HG03097 (cell line): Measurements from ENCODE around the gene EPB41L4B.
A peak's percentile ranks its signal among the peaks of the same experiment; 100 is the strongest.
"Not testable (repeated sequence)": the region's sequence is repeated elsewhere in the genome, so short reads cannot be mapped to it uniquely, and the experiment has no call there.

Experiments used
- ATAC-seq: cut with Tn5 transposase; IDR thresholded peaks from one replicate; pipeline ENCODE4 v1.9.1; 2021; ENCODE audit not compliant: unreplicated experiment, low FRiP score

The EPB41L4B gene

DNA sequence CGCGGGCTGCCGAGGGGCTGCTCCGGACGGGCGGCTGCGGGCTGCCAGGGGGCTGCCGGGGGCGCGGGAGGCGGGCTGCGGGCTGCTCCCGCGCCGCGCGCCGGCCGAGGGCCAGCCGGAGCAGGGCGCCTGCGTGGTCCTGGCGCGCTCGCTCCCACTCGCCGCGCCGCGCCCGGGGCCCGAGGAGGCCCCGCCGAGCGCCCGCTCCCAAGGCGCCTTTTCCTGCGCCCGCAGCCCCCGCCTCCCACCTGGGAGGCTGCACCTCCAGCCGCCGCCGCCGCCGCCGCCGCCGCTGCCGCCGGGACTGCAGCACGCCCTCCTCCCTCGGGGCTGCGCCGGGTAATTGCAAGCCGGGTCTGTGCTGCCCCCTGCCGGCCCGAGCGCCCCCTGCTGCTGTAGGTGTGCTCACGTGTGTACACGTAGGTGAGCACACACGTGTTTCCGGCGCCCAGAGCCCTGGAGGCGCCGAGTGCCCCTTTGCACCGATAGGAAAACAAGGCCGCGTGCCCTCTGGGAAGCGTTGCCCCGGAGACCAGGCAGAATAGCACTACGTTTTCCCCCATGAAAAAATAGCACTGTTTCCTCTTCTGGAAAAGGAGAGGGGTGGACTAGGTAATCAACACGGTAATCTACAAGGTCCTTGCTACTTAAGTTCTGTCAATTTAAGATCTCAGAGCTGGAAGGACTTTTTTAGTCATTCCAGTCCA lies at the start of gene EPB41L4B:
TSS of gene EPB41L4B (minus strand) at position 318 of the 707 bp plus-strand sequence. CDS start 613 bp downstream, outside the sequence.
- peak; percentile 95 for ATAC-seq

DNA sequence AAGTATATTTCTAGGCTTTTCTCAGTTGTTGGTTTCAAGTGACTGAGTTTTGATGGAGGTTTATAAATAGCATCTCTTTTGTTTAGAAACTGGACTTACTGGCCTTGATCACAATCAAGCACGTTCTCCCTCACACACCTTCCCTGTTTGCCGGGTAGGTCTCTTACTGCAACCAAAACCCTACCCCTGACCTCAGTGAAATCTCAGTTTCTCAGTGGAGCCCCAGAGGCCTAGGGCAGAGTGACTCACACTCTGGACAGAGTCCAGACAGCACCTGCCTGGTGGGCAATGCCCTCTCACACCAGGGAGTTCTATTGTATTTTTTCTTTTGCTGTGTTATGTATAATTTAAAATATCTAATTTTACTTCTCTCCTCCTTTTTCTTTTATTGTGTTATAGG lies 48.4 kb upstream of the EPB41L4B start:
- ATAC-seq = no peak

DNA sequence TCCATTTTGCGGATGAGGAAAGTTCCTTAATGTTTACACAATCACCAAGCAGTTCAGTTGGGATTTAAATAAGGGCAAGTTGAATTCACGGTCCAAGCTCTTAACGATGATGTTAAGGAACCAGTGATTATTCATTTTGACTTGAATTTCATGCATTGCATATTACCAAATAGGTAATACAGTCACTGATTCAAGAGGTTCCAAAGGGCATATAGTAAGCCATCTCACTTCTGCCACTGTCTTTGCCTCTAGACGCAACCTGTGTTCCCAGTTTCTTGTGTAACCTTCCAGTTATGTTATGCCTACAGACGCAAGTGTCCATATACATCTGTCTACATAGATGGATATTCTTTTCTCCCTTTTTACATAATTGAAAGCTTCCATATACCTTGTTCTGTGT lies 39.9 kb upstream of the EPB41L4B start:
- ATAC-seq = no peak

DNA sequence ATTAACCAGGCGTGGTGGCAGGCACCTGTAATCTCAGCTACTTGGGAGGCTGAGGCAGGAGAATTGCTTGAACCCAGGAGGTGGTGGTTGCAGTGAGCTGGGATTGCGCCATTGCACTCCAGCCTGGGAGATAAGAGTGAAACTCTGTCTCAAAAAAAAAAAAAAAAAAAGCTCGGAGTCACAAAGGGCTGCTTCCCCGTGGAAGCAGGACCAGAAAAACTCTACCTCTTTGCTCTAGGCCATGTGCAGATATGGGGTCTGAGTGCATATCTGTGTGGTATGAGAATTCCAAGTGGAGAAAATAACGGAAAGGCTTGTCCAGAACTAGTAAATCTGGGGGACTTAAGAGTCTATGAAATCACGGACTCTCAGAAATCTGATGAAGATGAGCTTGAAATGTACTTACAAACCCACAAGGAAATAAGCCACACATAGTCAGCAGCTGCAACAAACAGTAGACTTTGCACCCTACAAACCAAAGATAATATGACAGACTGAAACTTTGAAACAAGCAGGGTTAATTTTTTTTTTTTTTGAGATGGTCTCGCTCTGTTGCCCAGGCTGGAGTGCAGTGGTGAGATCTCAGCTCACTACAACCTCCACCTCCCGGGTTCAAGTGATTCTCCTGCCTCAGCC lies 38.2 kb upstream of the EPB41L4B start:
- not testable (repeated sequence) for ATAC-seq

DNA sequence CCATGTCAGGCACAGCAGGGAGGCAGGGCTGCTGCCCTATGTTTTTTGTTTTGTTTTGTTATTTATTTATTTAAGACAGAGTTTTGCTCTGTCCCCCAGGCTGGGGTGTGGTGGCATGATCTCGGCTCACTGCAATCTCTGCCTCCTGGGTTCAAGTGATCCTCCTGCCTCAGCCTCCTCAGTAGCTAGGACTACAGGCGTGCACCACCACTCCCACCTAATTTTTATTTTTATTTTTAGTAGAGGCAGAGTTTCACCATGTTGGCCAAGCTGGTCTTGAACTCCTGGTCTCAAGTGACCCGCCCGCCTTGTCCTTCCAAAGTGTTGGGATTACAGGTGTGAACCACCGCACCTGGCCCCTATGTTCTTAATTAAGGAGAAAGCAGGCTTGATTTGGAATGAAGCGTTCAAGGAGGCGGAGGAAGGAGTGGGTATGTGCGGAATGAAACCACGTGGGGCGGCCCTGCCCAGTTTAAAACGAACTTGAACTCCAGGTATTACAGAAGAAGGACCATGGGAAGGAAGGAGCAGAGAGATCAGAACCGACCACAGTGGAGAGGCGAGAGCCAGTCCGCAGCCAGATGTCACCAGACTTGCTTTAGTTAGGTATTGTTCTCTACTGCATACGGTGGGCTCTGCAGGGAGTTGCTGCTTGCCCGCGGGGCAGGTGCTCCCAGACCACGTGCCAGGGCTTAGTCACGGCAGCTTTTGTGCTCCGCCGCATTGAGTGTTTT lies 34.9 kb upstream of the EPB41L4B start:
- ATAC-seq = no peak

DNA sequence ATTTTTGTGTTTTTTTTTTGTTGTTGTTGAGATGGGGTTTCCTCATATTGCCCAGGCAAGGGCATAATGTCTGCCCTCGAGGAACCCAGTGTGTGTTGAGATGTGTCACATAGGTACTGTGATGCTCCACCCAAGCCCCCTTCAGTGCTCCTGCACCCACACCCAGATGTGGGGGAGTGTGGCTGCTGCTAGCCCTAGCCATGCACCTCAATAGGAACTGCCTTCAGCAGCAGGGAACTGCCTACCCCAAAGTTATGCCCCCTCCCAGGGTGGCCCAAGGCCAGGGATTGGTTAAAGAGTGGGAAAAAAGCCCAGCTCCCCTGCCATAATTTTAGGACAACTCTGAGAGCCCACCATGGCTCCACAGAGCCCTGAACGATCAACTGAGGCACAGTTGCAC lies 33.3 kb upstream of the EPB41L4B start:
- no peak for ATAC-seq

DNA sequence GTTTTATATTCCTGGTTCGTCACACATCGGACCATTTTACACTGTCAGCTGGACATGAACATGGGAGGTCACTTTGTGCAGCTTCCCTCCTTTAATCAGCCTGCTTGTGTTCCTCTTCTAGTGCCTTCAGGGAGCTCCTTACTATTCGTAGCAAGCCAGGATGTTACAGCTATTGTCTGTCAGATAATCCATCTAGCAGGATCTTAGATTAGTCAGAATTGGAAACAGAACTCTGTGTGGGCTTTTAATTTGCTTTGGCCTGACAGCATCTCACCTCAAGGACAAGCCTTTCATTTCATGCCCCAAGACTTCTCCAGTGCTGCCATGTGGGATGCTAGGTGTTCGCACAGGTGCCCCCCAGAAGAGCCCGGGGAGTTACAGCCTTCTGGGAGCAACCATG lies 30.2 kb upstream of the EPB41L4B start:
- no peak for ATAC-seq

DNA sequence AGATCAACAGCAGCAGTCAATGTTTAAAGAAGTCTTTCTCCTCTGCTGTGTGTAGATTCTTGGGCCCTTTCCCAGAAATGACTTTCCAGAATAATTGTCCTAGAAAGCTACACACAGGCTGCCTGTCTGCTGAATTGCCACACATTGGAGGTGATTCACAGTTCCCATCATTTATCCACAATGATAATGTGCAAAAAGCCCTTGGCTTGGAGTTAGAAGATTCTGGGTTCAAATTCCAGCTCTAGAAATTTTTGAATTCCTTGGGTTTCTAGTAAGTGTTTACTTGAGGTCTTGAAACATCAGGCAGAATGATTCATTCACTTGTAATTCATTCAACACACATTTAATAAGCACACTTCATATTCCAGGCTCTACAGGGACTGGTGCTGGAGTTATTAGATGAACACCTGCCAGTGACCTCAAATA lies 28.6 kb upstream of the EPB41L4B start:
- ATAC-seq = no peak

DNA sequence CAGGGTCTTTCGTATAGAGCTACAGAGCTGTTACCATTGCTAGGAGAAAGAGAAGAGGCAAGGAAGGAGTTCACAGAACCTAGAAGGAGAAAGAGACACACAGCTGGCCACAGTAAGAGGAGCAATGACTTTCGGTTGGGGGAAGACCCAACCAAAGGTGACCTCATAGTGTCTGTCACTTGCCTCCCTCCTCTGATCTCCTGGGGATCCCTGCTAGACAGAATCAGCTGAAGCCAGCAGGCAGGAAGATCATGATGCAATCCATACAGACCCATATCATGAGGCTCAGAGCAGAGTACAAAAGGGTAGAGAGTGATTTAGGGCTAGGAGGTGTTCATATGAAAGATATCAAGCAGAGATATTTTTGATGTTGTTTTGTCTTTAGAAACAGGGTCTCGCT lies 26.0 kb upstream of the EPB41L4B start:
- ATAC-seq = no peak

DNA sequence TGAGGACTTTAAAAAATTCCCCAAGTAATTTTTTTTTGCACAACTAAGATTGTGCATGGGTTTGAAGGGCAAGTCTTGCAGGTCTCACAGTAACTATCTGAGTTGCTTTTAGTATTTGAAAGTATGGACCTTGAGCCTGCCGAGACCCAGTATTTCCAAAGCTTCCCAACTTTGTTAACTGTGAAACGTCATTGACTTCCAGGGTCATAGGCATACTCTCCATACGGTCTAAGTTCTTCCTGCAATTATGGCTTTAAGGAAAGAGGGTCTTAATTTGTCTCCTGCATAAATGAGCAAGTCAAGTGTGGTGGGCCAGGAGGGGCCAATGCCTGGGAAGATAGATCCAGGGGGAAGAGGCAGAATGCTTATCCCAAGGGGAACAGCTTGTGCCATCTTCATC lies 24.0 kb upstream of the EPB41L4B start:
- ATAC-seq = no peak

DNA sequence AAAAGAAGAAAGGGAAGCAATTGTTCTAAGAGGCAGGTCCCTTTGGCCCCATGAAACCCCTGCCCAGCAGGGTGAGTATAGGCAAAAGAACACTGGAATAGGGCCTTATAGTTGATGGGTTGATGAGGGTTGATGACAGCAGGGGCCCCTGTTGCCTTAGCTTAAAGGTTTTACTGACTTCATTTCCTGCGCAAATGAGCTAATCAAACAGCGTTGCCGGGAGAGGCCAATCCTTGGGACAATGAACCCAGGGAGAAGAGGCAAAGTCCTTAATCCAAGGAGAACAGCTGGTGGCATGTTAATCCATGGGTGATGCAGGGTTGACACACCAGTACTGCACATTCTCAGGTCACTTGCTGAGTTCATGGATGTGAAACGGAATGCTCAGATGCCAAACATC lies 22.0 kb upstream of the EPB41L4B start:
- no peak for ATAC-seq

DNA sequence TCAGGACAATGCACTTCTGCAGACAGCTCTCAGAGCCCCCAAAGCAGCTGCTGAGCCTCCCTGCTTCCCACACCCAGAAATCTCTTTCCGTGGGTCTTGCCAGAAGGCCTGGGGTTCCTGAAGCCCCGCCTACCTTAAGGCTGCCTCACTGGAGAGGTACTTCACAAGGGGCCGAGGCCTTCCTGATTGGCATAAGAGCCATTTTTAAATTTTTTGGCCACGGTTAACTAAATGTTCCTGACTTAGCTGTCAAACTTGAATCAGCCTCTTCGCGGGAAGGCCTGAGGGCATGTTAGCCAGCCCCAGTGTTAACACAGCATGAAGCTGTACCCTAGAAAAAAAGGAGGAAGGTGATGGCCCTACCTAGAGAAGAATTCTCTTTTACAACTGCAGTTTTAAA lies 20.7 kb upstream of the EPB41L4B start:
- ATAC-seq = no peak

DNA sequence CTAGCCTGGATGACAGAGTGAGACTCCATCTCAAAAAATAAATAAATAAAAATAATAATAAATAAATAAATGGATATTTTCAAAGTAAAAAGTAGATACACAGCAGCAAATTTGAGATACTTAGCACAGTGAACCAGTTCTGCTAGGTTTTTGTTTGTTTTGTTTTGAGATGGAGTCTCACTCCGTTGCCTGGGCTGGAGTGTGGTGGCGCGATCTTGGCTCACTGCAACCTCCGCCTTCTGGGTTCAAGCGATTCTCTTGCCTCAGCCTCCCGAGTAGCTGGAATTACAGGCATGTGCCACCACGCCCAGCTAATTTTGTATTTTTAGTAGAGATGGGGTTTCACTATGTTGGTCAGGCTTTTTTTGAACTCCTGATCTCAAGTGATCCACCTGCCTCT lies 20.1 kb upstream of the EPB41L4B start:
- not testable (repeated sequence) for ATAC-seq

DNA sequence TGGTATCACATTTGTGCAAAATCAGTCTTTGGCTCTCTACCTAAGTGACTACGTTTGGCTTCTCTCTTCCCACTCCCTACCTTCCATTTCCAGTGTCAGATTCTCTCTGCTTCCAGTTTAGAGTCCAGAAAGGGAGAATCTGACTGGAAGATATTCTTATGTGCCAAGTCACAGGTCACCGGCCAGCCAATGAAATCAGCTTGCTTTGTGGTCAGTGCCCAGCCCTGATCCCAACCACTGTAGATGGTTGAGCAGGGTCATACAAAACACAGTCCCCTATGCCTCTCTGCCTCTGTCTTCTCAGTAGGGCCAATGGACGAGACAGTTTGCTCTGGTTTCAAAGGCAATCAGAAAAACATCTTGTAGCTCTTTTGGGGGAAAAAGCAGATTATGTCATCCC lies 15.6 kb upstream of the EPB41L4B start:
- no peak for ATAC-seq

DNA sequence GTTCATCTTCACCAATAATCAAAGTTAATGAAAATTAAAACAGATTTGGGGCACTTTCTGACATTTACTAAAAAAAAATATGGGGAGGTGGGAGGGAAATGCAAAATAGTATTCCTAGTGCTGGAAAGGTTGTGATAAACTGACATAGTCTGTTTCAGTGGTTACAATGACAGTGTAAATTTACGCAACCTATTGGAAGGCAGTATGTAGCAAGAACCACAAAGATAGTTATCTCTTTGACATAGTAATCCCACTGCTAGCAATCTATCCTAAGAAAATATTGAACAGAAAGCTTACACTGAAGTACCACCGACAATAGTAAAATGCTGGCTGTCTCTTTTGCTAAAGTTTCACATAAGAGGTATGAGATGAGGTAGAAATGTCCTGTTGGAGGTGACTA lies 15.1 kb upstream of the EPB41L4B start:
- no peak for ATAC-seq

DNA sequence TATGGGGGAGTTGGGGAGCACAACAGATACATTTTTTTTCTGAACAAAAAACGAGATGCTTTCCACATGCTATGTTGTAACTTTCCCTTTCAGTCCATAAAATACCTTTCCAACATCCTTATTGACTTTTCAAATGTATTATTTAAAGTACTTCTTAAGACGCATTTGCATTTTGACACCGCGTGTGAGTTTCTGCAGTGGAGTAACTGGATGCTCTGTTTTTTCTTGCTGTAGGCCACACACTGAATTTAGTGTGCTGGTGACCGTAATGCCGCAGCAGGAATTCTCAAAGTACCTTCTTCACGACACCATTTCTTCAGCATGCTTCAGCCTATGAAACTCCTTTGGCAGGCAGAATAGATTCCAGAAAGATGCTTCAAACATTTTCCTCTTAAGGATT lies 14.3 kb upstream of the EPB41L4B start:
- no peak for ATAC-seq

DNA sequence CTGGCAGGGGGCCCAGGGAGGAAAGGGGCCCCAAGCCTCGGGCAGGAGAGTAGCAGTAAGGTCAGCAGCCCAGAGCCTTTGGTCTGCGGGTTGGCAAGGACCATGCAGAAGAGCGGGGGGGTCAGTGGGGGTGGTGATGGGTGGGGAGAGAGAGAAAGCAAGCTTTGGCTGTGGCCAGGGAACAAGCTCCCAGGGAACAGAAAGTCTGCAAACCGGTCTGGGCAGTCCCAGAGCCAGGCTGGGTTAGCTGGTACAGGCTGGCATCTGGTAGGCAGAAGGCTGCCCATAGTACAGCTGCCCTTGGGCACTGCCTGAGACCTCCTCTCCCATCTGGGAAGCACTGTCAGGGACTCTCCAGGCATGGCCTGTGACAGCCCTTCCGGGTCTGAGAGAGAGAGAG lies 10.5 kb upstream of the EPB41L4B start:
- no peak for ATAC-seq

DNA sequence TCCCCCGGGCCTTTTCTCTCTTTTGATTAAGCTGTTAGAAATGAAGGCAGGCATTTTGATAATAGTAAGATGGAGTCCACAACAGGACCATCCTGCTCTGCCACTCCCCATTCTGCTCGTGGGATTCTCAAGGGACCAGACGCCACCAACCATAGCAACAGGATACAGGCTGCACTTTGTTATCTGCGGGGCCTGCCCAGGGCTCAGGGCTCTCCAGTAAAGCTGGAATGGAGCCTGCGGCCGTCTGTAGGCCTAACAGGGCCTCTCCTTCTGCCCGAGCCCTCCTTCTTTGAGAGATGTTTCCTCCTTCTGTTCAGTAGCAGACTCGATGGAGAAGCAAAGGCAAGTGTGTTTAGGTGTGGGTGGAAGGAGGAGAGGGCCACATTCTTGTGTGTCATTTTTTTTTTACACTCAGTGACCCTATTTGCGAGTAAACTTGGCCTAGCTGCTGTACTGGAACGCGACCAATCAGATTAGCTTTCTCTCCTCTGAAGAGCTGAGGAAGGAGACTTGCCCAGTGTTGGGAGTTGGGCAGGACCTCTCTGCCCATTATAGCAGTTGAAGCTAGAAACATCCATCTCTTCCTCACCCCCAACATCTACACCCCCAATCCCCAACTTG lies 8.9 kb upstream of the EPB41L4B start:
- ATAC-seq = no peak

DNA sequence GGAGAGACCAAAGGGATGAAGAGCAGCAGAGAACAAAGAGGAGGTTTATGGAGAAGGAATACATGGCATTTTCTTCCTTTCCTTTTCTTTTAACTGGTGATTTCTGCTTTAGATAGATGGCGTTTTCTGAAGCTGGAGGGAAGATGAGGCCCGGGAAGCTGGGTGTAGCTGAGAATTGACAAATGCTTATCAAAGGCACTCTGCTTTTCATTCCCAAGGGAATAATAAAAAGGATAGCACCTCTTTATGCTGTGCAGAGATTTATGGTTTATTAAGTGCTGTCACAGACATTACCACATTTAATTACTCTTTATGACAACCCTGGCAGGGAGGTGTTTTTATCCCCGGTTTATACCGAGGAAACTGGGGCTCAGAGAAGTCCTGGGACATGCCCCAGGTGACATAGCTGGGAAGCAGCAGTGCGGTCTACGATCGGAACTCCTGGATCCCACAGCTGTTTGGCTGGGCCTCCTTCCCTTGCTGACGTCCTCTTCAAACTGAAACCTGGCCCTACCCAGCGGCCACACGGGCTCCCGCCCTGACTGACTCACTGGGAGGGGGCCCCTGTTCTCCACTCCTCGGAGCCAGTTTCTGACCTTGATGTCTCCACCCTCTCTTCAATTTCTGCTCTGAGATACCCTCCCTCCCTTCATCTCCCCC lies 8.2 kb upstream of the EPB41L4B start:
- no peak for ATAC-seq

DNA sequence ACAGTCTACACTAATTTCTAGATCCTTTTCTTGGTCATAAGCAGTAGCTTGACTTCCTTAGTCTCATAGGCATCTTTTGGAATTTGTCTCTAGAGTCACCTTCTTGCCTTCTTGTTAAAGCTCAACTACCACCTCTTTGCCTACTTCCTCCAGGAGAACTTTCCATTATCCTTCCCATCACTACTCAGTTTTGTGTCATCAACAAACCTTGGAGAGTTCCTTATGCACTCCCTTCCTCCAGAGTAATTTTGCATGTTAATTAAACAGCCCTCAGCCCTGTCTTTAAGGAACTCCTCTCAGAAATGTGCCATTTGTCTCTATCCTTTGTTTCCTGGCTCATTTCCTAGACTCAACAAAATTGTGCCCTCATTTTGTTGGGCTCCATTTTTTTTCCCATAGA lies 4.2 kb upstream of the EPB41L4B start:
- no peak for ATAC-seq

DNA sequence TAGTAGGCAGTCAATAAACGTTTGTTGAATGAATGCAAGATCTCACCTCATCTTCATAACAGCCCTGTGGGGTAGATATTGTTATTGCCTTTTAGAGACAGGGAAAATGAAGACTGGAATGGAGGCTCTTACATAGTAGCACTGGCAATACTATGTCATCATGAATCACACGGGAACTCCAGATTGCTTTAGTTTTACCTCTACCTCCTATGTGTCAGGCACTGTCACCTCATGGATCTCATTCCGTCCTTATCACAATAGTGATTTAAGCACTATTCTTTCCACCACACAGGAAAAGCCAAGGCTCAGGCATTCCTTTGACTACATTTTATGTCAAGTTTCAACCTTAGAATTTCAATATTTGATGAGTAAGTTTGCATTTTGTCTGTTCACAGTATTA lies 2.9 kb upstream of the EPB41L4B start:
- no peak for ATAC-seq
